DMS153 treated with DMSO at 0.1 percent for 48 hours (cell line): Measurements from ENCODE around the gene KIRREL2.
"Not testable (repeated sequence)": the region's sequence is repeated elsewhere in the genome, so short reads cannot be mapped to it uniquely, and the experiment has no call there.

Experiments used
- DNase-seq: peaks from one replicate; lab custom pipeline; 2025; ENCODE audit not compliant: unreplicated experiment; lab: John Stamatoyannopoulos, UW

Gene KIRREL2

GRCh38 chr19:35856546-35857149 lies at the start of gene KIRREL2:
Gene KIRREL2, plus strand, starts transcription at chr19:35856911. Its CDS starts 209 bp downstream, at chr19:35857120.
- DNase-seq = no peak

- DNase-seq = no peak
Measured at GRCh38 chr19:35807633-35808032, 49.1 kb upstream of the KIRREL2 start.

GRCh38 chr19:35811317-35812219 lies 45.1 kb upstream of the KIRREL2 start:
- DNase-seq = no peak

- no peak for DNase-seq
Measured at GRCh38 chr19:35812220-35813042, 44.3 kb upstream of the KIRREL2 start, which contains the start of gene PRODH2. Gene PRODH2, minus strand, starts transcription at chr19:35812845. Its CDS starts 40 bp downstream, at chr19:35812805.

- DNase-seq = no peak
Measured at GRCh38 chr19:35813043-35813890, 43.4 kb upstream of the KIRREL2 start.

GRCh38 chr19:35816262-35816661 lies 40.4 kb upstream of the KIRREL2 start:
- DNase-seq = no peak

GRCh38 chr19:35816846-35817245 lies 39.9 kb upstream of the KIRREL2 start:
- DNase-seq = no peak

GRCh38 chr19:35818445-35818844 lies 38.3 kb upstream of the KIRREL2 start:
- DNase-seq = no peak

- DNase-seq = no peak
Measured at GRCh38 chr19:35822579-35822978, 34.1 kb upstream of the KIRREL2 start.

- DNase-seq = no peak
Measured at GRCh38 chr19:35824150-35824549, 32.6 kb upstream of the KIRREL2 start.

- no peak for DNase-seq
Measured at GRCh38 chr19:35828692-35829301, 27.9 kb upstream of the KIRREL2 start.

GRCh38 chr19:35830986-35831385 lies 25.7 kb upstream of the KIRREL2 start:
- no peak for DNase-seq

- no peak for DNase-seq
Measured at GRCh38 chr19:35832054-35832453, 24.7 kb upstream of the KIRREL2 start.

GRCh38 chr19:35833972-35834371 lies 22.7 kb upstream of the KIRREL2 start:
- DNase-seq = no peak

- DNase-seq = not testable (repeated sequence)
Measured at GRCh38 chr19:35836096-35836495, 20.6 kb upstream of the KIRREL2 start.

GRCh38 chr19:35841961-35842595 lies 14.6 kb upstream of the KIRREL2 start:
- DNase-seq = no peak

GRCh38 chr19:35842666-35843272 lies 13.9 kb upstream of the KIRREL2 start:
- no peak for DNase-seq

- peak; percentile 4 for DNase-seq
Measured at GRCh38 chr19:35843676-35844481, 12.8 kb upstream of the KIRREL2 start.
